AG10803 (cell line): ENCODE measurements around the gene CARD11.

ENCODE experiments used
- DNase-seq: peaks from one replicate; pipeline ENCODE4 v3.0.0; 2010; ENCODE audit warnings: low read depth
- H3K4me3 ChIP-seq: 2 replicates; pipeline ENCODE4 v1.5.1; 2011; ENCODE audit warnings: mild to moderate bottlenecking, low read length, control low read depth
- TF ChIP-seq, protein P1 (sequence below): conservative IDR thresholded peaks from 2 replicates; pipeline ENCODE4 v1.5.1; 2011; ENCODE audit warnings: mild to moderate bottlenecking, low read length, control low read depth, inconsistent platforms

CARD11 gene

DNA sequence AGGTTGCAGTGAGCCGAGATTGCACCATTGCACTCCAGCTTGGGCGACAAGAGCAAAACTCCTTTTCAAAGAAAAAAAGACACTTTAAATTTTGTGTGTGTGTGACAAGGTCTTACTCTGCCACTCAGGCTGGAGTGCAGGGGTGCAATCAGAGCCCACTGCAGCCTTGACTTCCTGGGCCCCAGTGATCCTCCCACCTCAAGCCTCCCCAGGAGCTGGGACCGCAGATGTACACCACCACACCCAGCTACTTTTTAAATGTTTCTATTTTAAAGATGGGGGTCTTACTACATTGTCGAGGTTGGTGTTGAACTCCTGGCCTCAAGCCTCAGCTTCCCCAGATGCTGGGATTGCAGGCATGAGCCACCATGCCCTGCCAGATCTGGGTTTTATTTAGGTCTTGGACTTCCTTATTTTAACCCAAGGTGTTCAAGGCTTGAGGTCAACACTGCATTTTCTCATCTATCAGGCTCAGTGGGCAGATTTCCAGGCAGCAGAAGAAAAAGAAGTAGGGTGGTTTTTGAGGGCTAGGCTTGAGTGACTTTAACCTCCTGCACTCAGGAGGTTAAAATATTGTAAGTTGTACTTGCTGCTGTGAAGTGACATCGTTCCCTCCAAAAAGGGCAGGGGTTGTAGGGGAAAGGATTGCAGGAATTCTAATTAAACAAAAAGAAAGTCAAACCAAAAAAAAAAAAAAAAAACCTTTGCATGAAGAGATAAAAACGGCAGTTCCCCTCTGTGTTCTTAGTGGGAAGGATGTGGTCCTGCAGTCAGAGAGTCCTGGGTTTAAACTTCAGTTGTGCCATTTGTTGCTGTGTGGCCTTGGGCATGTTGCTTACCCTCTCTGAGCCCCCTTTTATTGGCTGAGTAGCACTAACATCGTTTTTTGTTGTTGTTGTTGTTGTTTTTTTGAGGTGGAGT is 71.5 kb downstream of the CARD11 start:
- TF ChIP-seq, protein P1, sequence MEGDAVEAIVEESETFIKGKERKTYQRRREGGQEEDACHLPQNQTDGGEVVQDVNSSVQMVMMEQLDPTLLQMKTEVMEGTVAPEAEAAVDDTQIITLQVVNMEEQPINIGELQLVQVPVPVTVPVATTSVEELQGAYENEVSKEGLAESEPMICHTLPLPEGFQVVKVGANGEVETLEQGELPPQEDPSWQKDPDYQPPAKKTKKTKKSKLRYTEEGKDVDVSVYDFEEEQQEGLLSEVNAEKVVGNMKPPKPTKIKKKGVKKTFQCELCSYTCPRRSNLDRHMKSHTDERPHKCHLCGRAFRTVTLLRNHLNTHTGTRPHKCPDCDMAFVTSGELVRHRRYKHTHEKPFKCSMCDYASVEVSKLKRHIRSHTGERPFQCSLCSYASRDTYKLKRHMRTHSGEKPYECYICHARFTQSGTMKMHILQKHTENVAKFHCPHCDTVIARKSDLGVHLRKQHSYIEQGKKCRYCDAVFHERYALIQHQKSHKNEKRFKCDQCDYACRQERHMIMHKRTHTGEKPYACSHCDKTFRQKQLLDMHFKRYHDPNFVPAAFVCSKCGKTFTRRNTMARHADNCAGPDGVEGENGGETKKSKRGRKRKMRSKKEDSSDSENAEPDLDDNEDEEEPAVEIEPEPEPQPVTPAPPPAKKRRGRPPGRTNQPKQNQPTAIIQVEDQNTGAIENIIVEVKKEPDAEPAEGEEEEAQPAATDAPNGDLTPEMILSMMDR = no peak
- no peak for DNase-seq
- H3K4me3 ChIP-seq = no peak overlapping the region

GRCh38 chr7:2970861-2971260 is 72.8 kb downstream of the CARD11 start:
- no peak overlapping the region for H3K4me3 ChIP-seq
- DNase-seq = no peak
- TF ChIP-seq, protein P1 = no peak

DNA sequence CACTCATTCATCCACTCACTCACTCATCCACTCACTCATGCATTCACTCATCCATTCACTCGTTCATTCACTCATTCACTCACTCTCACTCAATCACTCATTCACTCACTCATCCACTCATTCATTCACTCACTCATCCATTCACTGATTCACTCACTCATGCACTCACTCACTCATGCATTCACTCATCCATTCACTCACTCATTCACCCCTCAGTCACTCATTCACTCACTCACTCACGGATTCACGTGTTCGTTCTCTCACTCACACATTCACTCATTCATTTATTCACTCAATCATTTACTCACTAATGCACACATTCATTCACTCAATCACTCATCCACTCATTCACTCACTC is 73.4 kb downstream of the CARD11 start:
- TF ChIP-seq, protein P1 = no peak
- no peak overlapping the region for H3K4me3 ChIP-seq
- DNase-seq = no peak

- TF ChIP-seq, protein P1 = no peak
- DNase-seq = no peak
- no peak overlapping the region for H3K4me3 ChIP-seq
Measured at GRCh38 chr7:2969398-2970306, 74.0 kb downstream of the CARD11 start.

DNA sequence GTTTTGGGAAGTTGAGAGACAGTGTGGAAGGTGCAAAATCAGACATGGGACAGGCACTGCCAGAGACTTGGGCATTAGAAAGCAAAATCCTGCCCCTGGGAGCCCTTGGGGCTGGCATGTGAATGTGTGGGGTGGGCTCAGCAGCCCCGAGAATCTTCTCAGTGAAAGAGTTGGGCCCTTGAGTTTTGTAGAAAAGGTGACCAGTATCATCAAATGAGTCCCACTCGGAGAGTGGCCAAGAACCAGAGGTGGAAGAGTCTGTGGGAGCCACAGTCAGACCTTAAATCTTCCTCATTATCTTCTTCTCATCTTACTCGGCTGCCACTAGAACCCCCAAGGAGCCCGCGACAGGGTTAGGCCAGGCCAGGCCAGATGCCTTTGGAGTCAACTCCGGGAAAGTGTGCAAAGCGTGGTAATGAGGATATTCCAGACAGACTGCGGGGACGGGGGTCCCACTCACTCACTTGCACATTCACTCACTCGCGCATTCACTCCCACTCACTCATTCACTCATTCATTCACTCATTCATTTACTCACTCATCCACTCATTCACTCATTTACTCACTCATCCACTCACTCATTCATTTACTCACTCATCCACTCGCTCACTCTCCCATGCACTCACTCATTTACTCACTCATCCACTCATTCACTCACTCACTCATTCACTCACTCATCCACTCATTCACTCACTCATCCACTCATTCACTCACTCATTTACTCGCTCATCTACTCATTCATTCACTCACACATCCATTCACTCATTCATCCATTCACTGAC is 74.9 kb downstream of the CARD11 start:
- no peak overlapping the region for H3K4me3 ChIP-seq
- TF ChIP-seq, protein P1 = no peak
- DNase-seq = no peak

DNA sequence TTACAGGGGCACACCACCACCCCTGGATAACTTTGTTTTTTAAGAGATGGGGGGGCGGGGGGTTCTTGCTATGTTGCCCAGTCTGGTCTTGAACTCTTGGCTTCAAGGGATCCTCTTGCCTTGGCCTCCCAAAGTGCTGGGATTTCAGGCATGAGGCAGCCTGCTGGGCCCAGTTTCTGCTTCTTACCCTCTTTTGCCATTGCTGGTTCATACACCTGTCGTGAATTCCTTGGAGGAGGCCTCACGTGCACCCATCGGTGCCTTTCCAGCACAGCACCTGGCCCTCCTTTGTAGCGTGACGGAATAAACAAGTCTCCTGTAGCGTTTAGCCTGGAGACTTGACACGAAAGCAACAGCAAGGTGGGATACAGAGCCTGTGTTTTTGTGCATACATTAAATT is 75.5 kb downstream of the CARD11 start:
- TF ChIP-seq, protein P1 = no peak
- no peak for DNase-seq
- no peak overlapping the region for H3K4me3 ChIP-seq
